Nephron progenitor cell (in vitro differentiated cells): ENCODE results near the gene PTGES3.

ENCODE experiments used
- DNase-seq: peaks from one replicate; pipeline ENCODE4 v3.0.0; 2021
- H3K27ac Mint-ChIP-seq: 2 replicates; pipeline ENCODE4 v1.8.0; 2021; ENCODE audit warnings: mild to moderate bottlenecking, moderate library complexity, mixed read lengths
- H3K27me3 Mint-ChIP-seq: 2 replicates; pipeline ENCODE4 v1.8.0; 2021; ENCODE audit warnings: mild to moderate bottlenecking, low read depth, mixed read lengths; ENCODE audit not compliant: poor library complexity
- H3K36me3 Mint-ChIP-seq: 2 replicates; pipeline ENCODE4 v1.8.0; 2021; ENCODE audit warnings: low read depth, mixed read lengths
- H3K4me1 Mint-ChIP-seq: 2 replicates; pipeline ENCODE4 v1.8.0; 2021; ENCODE audit warnings: mixed read lengths
- H3K4me3 Mint-ChIP-seq: 2 replicates; pipeline ENCODE4 v1.8.0; 2021; ENCODE audit warnings: mild to moderate bottlenecking, moderate library complexity, mixed read lengths
- H3K9me3 Mint-ChIP-seq: 2 replicates; pipeline ENCODE4 v1.8.0; 2021; ENCODE audit warnings: mild to moderate bottlenecking, moderate library complexity, mixed read lengths
- TF ChIP-seq, protein P1 (sequence below): fragments of 200-600 bp; sonication (generic); IDR thresholded peaks from 2 replicates; pipeline ENCODE4 v1.5.0; 2021; ENCODE audit warnings: antibody characterized with exemption

PTGES3 gene

DNA sequence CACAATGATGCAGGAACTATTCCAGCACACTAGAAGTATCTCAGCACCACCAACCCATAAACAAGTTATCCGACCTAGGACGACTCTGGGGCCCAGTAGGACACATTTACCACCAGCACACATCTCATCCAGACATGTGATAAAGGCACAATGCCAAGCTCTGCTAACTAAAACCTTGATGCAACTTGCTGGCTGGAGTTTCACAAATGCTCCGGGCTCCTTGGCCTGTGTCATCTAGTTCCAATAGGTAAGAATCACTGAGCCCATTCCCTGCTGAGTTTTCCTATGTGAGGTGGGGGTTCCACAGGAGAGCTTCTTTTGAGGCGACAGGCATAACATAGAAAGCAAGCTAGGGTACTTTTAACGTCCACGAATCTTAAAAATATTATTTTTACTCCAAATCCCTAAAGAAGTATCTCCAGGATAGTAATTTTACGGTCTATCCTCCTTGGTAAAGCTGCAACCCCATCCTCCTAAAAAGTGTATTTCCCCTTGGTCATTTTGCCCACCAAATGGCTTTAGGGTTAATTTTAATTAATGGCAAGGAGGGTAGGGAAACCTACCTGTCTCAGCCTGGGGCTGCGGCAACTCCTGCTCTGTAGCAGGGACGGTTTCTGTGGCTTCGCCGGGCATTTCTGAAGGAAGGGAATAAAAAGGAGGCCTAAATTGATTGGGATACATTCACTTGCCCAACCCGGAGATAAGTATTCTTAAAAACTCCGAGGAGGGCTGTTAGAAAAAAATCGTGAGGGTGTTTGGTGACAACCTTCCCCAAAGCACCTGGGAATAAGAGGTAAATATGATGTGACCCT, 36.0 kb upstream of the PTGES3 start:
- TF ChIP-seq, protein P1, sequence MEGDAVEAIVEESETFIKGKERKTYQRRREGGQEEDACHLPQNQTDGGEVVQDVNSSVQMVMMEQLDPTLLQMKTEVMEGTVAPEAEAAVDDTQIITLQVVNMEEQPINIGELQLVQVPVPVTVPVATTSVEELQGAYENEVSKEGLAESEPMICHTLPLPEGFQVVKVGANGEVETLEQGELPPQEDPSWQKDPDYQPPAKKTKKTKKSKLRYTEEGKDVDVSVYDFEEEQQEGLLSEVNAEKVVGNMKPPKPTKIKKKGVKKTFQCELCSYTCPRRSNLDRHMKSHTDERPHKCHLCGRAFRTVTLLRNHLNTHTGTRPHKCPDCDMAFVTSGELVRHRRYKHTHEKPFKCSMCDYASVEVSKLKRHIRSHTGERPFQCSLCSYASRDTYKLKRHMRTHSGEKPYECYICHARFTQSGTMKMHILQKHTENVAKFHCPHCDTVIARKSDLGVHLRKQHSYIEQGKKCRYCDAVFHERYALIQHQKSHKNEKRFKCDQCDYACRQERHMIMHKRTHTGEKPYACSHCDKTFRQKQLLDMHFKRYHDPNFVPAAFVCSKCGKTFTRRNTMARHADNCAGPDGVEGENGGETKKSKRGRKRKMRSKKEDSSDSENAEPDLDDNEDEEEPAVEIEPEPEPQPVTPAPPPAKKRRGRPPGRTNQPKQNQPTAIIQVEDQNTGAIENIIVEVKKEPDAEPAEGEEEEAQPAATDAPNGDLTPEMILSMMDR = no peak
- Mint-ChIP-seq H3K9me3 (no peaks in the 10 kb centered on the region), H3K36me3 (peaks cover 51% of the 10 kb centered on the region), H3K4me3 (peak overlapping the region; percentile 99), H3K27ac (peak overlapping the region; percentile 100), H3K4me1 (peaks cover 60% of the 10 kb centered on the region), H3K27me3 (peaks cover 4% of the 10 kb centered on the region)
- no peak for DNase-seq

DNA sequence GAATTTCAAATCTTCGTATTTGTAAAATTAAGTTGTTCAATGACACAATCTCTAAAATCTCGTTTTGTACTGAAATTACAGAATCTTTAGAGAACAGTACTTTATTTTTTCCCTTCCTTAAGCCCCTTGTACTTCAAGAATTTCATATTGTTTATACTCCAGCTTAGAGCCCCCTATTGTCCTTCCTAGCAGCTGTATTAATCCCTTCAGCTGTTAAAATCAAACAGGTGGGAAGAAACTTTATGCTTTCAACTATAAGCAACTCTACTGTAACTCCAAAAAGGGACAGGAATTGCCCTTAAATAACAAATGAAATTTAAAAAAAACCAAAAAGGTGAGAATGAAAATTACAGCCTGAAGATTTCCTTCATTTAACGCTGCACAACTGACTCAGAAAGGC, 35.3 kb upstream of the PTGES3 start:
- DNase-seq = no peak
- Mint-ChIP-seq H3K4me3 (peak overlapping the region; percentile 99), H3K27ac (no peak overlapping the region), H3K4me1 (peaks cover 67% of the 10 kb centered on the region), H3K36me3 (peaks cover 53% of the 10 kb centered on the region), H3K9me3 (no peaks in the 10 kb centered on the region), H3K27me3 (peaks cover 4% of the 10 kb centered on the region)
- TF ChIP-seq, protein P1 = no peak

DNA sequence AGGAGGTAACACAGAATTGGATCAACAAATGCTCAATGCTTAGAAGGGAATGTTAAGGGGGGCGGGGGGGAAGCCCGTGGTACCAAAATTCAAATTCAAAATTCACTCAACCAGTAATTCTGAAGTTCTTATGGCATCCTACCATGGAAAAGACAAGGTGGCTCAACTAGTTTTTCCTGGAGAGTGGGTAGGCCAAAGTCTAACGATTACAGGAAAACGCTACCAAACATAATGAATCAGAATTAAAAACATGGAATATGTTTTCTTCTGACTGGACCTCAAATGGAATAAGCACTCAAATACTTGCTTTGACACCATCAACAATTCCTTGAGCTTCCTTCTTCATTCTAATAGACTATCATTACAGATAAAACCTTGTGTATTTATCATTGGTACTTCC, 34.7 kb upstream of the PTGES3 start:
- no peaks in the 10 kb centered on the region for H3K9me3 Mint-ChIP-seq
- no peak for DNase-seq
- peaks cover 67% of the 10 kb centered on the region for H3K4me1 Mint-ChIP-seq
- TF ChIP-seq, protein P1 = no peak
- H3K36me3 Mint-ChIP-seq = peaks cover 49% of the 10 kb centered on the region
- peak overlapping the region; percentile 52 for H3K27ac Mint-ChIP-seq
- peaks cover 4% of the 10 kb centered on the region for H3K27me3 Mint-ChIP-seq
- peak overlapping the region; percentile 99 for H3K4me3 Mint-ChIP-seq

DNA sequence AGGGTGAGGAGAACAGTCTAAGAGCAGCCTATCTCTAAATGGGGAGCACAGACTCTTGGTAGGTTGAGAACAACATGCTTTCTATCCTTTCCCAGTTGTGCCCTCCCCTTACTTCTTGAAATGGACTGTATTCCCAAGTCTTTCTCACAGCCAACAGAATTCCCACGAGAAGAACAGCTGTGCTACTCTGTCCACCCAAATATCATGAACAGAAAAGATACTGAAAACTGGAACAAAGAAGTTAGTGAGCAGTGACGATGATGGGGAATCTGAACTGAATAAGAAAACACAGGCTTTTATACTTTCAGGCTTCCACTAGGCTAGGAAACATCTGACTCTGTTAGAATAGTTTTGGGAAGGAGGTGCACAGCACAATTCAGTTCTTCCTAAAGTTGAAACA, 33.6 kb upstream of the PTGES3 start:
- TF ChIP-seq, protein P1 = no peak
- Mint-ChIP-seq H3K27me3 (peaks cover 4% of the 10 kb centered on the region), H3K4me3 (peak overlapping the region; percentile 99), H3K9me3 (no peaks in the 10 kb centered on the region), H3K4me1 (peaks cover 72% of the 10 kb centered on the region), H3K27ac (peak overlapping the region; percentile 17), H3K36me3 (peaks cover 47% of the 10 kb centered on the region)
- no peak for DNase-seq

DNA sequence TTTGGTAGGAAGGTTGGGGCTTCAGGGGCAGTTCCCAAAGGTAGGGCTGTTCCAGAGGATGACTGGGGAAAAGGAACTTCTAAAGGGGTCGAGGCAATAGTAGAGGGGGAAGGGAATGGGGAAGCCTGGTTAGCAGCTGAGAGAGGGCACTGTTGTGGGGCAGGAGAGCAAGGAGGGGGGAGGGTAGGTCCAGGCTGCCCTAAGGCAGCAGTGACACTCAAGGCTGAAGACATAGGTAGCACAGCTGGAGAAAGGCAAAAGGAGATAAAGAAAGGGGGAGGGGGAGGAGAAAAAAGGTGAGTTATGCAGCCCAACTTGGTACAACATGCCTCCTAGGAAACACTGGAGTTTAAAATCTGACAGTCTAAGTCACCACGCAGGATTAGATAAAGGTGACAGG, 33.1 kb upstream of the PTGES3 start:
- no peaks in the 10 kb centered on the region for H3K9me3 Mint-ChIP-seq
- TF ChIP-seq, protein P1 = no peak
- peaks cover 4% of the 10 kb centered on the region for H3K27me3 Mint-ChIP-seq
- peaks cover 77% of the 10 kb centered on the region for H3K4me1 Mint-ChIP-seq
- H3K4me3 Mint-ChIP-seq = peak overlapping the region; percentile 99
- peaks cover 52% of the 10 kb centered on the region for H3K36me3 Mint-ChIP-seq
- H3K27ac Mint-ChIP-seq = no peak overlapping the region
- no peak for DNase-seq

DNA sequence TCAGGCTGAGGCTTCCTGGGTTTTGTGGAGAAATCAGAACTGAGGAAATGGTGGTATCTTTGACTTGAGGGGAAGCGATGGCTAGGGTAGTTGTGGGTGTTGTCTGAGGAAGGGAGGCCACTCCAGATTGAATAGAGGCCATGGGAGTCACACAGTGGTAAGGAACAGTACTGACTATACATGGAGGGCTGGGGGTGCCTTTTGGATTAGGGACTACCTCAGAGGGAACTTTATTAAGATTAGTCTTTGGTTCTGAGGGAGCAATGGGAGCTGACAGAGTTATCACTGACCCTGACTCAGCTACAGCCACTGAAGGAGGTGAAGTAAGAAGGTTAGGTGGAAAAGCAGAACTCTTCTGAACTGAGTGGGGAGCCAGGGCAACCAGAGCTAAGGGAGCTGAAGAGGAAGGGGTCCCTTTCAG, 32.7 kb upstream of the PTGES3 start:
- TF ChIP-seq, protein P1 = no peak
- H3K4me1 Mint-ChIP-seq = peaks cover 77% of the 10 kb centered on the region
- H3K9me3 Mint-ChIP-seq = no peaks in the 10 kb centered on the region
- no peak overlapping the region for H3K27ac Mint-ChIP-seq
- peaks cover 57% of the 10 kb centered on the region for H3K36me3 Mint-ChIP-seq
- DNase-seq = no peak
- peak overlapping the region; percentile 45 for H3K4me3 Mint-ChIP-seq
- peaks cover 4% of the 10 kb centered on the region for H3K27me3 Mint-ChIP-seq
